ENCODE data around the gene TRPM2.

Gene TRPM2

DNA sequence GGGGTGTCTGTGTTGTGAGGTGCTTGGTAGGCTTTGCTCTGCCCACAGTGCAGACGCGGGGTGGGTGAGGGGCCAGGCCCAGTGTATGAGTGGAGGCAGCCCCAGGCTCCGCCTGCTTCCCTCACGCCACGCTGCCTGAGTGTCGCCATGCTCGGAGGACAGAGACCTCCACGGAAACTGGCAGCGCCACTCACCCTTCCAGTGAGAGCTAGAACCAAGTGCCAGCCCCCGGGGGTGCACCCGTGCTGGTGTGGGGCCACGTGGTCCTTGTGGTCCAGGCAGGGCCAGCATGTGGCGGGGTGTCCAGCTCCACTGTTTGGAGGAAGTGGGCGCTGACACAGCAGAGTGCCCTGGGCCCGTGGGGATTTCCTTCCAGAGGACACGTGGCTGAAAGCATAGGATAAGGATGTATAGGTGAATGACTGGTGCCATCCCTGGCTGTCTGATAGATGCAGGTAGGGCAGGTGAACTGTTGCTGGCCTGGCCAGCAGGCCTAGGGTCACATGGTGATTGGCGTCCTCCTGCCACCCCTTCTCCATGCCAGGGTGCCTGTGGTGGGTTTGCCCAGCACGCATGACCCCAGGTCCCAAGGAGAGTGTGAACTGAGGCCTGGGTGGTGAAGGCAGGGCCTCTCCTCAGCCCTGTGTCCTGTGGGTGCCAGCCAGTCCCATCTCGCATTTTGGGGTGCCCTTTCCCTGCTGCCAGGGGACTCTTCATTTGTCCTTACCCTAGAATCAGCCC lies 105.7 kb downstream of the TRPM2 start:
- no peak for DNase-seq (ENCODE audit: low read depth in 3 of 3, low spot score in 1 of 3)

DNA sequence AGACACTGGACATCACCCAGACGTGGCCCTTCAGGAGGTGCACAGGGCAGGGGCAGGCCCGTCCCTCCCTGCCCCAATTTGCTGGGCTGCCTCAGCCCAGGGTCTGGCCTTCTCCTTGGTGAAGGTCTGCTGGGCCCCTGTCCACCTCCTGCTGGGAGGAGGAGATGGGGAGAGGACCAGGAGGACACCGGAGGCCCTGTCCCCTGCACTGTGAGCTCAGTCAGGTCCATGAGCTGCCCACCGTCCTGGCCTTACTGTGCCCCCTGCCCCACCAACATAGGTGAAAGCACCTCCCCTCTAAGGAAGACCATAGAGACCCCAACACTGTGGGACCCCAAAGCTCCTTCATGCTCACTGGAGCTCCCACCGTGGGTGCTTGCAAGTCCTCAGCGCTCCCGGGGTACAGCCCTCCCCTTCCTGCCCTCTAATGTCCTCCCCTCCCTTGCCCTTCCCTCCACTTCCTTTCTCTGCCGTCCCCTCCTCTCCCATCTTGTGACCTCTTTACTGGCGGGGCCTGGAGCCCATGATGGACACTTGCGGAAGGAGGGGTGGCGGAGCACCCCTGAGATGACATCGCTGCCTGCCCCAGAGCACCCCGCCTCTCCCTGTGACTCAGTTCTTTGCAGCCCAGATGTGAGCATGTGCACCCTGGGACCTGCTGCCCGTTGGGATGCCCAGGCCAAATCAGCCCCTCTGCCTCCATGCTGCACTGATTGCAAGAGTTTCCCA lies 106.5 kb downstream of the TRPM2 start:
- DNase-seq (ENCODE audit: low read depth in 3 of 3, low spot score in 1 of 3) = no peak

DNA sequence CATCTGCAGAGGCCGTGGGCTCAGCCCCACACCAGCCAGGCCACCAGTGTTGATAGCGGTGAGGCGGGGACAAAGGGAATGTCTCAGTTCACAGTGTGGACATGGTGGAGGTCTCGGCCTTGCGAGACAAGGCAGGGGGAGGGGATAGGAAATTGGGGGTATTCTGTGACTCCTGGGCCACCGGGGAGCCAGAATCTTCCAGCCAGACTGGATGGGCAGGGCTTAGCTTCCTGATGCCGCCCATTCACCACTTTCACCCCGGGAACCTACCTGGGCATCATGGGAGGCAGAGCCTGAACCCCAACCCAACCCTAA lies 107.0 kb downstream of the TRPM2 start:
- DNase-seq (ENCODE audit: low read depth in 3 of 3, low spot score in 1 of 3) = no peak

DNA sequence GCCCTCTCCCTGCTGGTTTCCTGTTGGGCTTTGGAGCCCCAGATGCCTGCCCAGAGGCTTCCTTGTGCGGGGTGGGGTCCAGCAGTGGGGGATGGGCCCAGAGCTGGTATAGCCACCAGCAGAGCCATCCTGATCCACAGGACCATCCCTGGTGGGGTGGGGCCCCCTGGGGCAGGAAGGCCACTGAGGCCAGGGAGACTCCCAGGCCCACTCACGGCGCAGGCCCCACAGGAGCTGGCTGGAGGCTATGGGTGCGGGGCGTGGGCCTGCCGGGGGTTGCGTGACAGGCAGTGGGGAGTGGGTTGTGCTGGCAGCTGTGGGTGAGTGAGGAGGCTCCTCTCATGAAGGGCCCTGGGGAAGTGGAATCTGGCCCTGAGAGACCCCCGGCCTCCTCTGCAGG lies 107.6 kb downstream of the TRPM2 start:
- DNase-seq (ENCODE audit: low read depth in 3 of 3, low spot score in 1 of 3) = no peak

DNA sequence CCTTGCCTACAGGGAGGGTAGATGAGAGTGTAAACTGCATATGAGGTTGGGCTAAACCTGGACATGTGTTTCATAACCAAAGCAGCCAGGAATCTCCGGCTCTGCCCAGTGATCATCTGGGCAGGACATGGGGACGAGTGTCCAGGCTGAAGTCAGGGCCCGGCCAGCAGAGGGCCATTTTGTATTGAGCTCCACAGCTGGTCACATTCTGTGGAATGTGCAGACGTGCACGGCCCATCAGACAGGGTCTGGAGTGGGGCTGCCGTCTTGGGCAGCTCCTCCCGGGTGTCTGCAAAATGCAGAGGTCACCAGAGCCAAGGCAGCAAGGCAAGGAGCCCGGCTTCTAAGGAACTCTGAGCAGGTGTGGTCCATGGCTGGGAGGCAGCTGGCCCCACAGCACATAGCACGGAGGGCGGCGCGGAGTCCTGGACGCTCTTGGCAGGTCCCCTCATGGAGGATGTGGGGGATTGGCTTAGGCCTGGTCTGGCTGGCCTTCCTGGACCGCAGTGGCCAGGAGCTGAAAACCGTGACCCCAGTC lies 108.1 kb downstream of the TRPM2 start:
- no peak for DNase-seq (ENCODE audit: low read depth in 3 of 3, low spot score in 1 of 3)

DNA sequence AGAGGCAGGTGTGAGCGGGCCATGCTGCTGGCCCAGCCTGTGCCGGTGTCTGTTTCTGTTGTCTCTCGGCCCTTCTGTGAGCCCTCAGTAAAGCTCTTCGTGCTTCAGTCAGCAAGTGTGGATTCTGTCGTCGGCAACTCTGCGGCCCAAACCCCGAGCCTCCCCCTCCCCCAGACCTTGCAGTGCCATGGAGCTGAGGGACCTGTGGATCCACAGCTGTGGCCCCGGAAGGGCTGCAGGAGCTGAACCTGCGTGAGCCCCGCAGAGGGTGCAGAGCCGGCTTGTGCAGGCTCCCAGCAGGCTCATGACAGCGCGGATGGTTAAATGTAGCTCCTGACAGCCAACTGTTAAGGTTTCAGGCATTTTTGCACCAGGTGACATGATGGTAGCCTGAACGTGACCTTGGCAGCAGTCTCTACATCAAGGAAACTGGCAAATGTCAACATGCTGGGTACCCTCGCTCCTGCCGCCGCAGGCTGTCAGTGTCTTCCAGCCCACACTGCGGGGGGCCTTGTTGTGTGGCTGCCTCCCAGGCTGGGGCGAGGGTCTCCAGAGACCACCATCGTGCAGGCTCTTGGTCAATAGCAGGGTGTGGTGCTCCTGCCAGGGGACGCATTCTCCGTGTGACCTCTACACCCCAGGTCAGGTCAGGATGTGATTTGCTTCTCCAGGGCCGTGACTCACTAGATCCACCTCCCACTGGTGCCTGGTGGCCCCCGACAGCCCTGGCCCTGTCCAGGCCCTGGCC lies 108.8 kb downstream of the TRPM2 start:
- DNase-seq (ENCODE audit: low read depth in 3 of 3, low spot score in 1 of 3) = no peak

DNA sequence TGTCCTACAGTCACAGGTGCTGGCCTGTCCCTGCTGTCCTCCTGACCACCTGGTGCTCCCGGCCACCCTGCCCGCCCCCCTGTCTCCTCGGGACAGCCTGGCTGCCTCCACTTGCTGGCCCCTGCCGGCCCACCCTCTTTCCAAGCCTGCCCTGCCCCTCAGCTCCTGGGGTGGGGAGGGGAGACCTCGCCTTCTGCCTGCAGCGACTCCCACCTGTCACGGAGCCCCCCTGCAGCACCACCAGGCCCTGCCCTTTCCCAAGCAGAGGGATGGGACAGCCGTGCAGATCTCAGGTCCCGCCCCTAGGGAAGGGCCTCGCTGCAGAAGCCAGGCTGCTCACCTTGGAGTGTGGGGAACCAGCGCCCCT lies 109.4 kb downstream of the TRPM2 start:
- no peak for DNase-seq (ENCODE audit: low read depth in 3 of 3, low spot score in 1 of 3)

DNA sequence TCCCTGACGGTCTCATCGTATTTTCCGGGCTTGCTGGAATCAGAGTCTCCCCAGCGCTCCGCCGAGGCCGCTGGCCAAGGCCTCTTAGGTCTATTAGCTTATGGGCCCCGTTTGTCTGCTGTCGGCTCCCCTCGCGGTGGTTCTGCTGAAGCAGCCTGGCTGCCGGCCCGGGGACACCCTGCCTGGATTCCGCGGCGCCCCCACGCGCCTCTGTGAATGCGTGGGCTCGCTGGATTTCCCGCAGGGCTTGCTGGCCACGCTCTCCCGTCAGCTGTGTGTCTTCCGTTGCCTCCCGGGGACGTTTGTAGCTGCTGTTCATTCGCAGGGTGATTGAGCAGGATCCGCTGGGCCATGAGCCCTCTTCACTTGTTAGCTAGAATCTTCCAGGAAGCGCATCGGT lies 110.3 kb downstream of the TRPM2 start:
- DNase-seq (ENCODE audit: low read depth in 3 of 3, low spot score in 1 of 3) = no peak

DNA sequence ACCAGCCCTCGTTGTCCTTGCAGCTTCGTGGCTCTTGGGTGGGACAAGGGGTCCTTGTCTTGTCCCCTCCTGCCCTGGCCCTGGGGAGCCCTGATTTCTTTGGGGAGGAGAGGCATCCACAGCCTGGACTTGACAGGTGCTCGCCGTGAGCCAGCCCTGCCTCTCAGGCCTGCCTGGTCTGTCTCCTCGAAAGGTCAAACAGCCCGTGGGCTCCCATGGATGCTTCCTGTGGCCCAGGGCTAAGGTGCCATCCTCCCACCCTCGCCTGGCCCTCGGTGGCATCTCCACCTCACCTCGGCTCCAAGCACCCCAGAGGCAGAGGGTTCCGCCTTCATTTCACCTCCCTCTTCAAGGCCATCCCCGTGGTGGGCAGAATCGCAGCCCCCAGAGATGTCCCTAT lies 110.9 kb downstream of the TRPM2 start:
- no peak for DNase-seq (ENCODE audit: low read depth in 3 of 3, low spot score in 1 of 3)

DNA sequence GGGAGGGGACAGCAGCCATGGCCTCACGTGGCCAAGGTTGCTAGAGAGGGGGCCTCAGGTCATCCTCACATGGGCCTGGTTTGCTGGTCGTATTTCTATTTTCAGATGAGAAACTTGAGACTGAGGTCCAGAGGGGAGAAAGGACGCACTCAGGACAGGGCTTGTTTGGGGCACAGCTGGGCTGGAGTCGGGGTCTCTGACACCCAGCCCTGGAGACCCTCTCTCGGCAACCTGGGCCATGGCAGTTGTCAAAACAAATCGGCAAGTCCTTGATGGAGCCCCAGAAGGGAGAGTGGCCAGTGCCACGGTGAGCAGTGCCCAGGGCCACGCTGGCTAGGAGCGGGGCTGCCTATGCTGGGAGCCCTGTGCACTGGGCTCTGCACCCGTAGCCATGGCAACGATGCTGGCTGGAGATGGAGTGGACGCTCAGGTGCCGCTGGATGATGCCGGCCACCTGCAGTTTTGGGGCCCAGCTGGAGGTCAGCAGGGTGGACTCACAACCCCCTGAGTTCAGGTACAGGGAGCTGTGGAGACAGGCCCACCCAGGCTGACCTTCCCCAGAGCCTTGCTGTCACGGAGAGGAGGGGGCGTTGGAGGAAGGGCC lies 113.0 kb downstream of the TRPM2 start:
- no peak for DNase-seq (ENCODE audit: low read depth in 3 of 3, low spot score in 1 of 3)

DNA sequence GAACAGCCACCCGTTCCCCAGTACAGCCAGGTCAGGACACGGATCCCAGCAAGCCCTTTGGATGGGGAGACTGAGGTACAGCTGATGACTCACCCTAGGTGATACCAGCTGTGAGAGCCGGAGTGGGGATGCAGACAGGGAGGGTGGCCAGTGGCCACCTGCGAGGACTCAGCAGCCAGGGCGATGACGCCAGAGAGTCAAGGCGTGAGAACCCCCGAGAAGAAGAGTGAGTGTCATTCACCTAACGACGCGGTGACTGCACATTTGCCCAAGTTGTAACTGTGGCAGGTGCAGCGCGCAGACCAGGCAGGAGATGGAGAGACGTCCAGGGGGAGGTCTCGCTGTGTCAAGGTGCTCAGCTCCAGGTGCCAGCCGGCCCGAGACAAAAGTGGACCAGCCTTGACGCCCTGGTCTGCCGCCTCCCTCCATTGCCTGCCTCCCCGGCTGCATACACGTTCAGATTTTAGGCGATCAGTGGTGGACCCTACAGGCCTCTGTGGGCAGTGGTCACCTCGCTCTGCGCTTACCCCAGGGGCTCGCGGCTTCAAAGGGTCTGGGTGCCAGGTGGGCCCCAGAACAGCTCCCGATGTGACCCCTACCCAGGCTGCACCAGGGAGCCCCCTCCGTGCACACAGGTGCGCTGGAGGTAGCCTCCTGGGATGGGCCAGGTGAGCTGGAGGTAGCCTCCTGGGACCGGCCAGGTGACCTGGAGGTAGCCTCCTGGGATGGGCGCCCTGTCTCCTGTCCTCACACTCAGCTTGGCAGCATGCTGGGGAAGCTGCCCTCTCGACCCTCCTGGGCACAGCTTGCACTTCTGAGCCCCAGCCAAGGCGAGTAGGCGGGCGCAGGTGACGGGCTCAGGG lies 113.8 kb downstream of the TRPM2 start:
- no peak for DNase-seq (ENCODE audit: low read depth in 3 of 3, low spot score in 1 of 3)

DNA sequence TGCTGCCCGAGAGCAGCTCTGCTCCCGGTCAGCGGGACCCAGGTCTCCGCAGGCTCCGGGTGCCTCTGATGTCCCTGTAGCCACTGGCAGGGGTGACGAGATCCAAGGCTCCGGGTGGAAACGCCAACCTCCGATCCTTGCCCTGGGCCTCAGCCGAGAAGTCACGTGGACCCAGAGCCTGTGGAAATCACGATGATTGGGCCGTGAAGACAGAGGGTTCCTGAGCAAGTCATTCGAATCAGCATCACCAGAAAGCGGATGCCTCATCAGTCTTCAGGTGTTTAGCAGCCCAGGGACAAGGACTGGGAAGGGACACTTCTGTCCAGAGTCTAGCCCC lies 114.4 kb downstream of the TRPM2 start:
- DNase-seq (ENCODE audit: low read depth in 3 of 3, low spot score in 1 of 3) = no peak

DNA sequence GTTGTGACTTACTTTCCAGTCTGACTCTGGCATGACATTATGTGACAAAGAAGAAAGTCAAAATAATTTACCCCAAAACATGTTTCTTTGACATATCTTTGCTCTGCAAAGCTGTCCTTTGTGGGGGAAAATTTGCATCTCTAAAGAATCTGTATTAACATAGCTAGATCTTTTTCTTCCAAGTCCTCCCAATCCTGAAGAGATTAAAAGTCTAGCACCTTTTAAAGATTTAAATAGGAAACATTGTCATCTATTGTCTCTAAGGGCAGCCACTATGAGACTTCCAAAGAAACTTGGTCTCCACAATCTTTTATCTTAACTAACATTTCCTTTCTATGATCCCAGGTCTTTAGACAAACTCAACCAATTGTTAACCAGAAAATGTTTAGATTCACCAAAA lies 117.9 kb downstream of the TRPM2 start:
- no peak for DNase-seq (ENCODE audit: low read depth in 3 of 3, low spot score in 1 of 3)

DNA sequence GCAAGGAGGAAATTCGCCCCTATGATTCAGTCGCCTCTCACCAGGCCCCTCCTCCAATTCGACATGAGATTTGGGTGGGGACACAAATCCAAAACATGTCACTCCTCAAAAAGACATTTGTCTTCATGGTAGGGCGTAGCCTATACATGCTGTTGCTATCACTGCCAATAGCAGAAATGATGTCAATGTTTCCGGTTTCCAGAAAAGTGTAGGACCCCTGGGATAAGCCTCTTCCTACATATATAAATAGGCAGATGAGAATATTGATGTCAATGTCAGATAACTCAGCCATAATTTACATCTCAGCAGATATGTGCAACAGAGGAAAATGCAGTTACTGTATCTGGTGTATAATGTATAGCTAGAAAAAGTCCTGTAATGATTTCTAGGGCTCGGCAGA lies 118.6 kb downstream of the TRPM2 start:
- DNase-seq (ENCODE audit: low read depth in 3 of 3, low spot score in 1 of 3) = no peak

DNA sequence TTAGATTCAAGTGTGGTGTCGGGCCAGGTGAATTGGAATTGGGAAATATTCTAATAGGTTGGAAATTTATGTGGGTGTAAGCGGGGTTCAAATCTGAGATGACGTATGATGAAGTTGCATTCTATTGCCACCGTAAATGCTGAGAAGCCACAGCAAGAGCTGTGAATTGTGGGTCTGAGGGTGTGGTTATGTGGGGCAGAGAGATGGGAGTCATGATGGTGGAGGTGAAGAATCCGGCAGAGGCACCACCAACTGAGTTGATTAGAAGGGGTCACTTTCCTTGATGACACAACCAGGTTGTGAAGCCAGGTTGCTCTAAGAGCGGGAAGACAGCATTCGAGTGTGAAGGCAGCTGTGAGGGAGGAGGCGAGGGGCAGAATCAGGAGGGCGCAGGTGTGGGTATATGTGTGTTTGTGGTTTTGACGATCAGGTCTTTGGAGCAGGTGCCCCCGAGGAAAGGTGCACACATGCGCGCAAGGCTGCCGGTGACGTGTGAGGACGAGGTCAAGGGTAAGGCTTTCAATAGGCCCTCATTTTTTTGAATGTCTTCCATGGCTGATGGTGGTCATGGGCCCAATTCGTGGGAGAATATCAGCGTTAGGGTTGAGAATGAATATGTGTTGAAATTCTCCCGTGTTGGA lies 120.6 kb downstream of the TRPM2 start:
- no peak for DNase-seq (ENCODE audit: low read depth in 3 of 3, low spot score in 1 of 3)

DNA sequence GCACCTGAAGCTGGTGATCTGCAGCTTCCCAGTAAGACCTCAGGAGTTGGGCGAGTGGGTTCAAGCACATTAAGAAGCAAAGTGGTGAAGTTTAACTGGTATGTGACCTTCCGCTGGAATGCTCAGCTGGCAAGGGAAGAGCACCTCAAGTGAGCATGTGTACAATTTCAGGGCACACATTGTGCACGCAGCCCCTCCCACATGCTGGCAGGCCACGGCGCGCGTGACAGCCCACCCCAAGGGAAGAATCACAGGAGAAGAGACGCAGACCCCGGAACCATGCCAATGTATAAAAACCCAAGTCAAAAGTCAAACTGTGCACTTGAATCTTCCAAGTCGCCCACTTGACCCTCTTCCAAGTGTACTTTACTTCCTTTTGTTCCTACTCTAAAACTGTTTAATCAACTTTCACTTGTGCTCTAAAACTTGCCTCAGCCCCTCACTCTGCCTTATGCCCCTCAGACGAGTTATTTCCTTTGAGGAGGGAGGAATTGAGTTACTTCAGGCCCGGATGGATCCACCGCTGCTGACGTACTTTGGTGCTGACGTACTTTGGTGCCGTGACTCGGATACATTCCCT lies 121.9 kb downstream of the TRPM2 start:
- DNase-seq (ENCODE audit: low read depth in 3 of 3, low spot score in 1 of 3) = no peak

DNA sequence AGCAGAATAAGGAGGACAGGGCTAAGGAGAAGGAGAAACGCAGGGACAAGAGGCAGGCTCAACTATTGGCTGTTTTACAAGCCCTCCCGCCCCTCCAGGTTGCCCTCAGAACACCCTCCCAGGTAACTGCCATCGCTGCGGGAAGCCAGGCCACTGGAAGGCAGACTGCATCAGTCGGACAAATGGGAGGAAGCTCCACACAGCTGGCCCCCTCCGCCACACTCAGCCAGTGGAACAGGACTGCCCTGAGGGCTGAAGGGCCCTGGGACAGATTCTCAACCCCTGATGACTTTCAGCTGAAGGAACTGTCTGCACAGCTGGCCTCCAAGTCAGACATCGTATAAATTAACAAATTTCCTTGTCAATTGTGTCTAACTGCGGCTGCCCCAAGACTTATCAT lies 123.7 kb downstream of the TRPM2 start:
- DNase-seq (ENCODE audit: low read depth in 3 of 3, low spot score in 1 of 3) = no peak

DNA sequence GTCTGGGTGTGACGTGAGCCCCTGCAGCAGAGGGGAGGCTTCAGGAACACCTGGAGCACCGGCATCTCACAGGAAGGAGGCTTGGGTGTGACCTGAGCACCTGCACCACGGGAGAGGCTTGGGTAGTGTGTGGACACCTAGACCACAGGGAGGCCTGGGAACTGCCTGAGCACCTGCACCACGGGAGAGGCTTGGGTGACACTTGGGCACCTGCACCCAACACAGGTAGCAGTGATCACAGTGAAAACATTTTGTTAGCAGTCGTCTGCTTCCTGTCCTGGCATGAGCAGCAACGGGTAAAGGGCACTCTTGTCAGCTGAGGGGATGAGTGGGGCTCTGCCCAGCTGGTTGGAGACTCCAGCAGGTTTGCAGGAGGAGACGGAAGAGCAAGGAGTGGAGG lies 124.3 kb downstream of the TRPM2 start:
- DNase-seq (ENCODE audit: low read depth in 3 of 3, low spot score in 1 of 3) = no peak

DNA sequence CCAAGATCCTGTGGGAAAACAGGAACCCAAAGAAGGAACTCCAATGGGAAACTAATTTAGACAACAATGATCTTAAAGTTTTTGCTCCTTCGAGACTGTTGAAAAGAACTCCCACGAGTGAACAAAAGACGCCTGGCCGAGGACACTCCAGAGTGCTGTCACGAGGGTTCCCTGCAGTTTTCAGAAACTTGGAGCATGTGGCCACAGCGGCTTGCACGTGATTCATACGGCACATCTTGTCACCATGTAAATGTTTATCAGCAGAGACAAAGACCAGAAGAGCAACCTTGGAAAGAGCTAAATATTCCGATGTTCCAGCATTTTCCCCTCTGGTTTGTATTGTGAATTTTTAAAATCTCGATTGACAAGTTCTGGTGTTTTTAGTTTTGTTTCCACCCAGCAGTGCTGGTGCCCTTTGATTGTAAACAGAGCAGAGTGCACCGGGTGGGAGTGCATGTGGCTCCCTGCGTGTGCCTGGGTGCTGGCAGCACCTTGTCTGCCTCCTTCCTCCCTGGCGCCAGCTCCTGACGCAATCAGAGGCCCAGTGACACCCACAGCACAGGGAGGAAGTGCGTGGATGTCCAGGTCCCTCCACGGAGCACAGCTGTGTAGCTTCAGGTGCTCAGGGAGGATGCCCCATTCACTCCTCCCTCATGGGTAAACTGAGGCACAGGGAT lies 124.8 kb downstream of the TRPM2 start:
- DNase-seq (ENCODE audit: low read depth in 3 of 3, low spot score in 1 of 3) = no peak

DNA sequence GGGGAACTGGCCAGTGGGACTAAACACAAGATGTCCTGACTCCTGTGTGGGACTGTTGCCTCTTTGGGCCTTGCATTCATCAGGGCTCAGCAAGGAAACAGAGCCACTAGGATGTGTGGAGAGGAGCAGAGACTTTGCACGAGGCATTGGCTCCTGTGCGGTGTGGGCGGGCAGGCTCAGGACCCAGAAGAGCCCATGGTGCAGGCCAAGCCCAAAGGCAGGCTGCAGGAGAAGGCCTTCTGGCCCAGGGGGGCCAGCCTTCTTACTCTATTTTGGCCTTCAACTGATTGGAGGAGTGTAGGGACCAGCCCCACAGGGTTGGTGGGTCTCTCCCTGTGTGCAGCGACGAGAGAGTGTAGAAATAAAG lies 125.4 kb downstream of the TRPM2 start:
- DNase-seq (ENCODE audit: low read depth in 3 of 3, low spot score in 1 of 3) = no peak
